ENCODE data around the gene FBLN7. TPM values are rescaled to one million over a fixed set of nuclear protein-coding genes. Genes with fewer than 3 reads are reported as not detected.
"Not testable (repeated sequence)": the region's sequence is repeated elsewhere in the genome, so short reads cannot be mapped to it uniquely, and the experiment has no call there.

Gene FBLN7
- total RNA-seq, 1 donor from 2014 or later: 1.0 TPM

GRCh38 chr2:112201696-112202430 is 63.7 kb downstream of the FBLN7 start:
- DNase-seq (ENCODE audit: low spot score): no peak
- Mint-ChIP-seq H3K4me1 (ENCODE audit: low read depth) (no peaks in the 10 kb centered on the region), H3K27ac (ENCODE audit: unreplicated experiment) (no peak overlapping the region), H3K27me3 (ENCODE audit: low read depth) (peaks cover 2% of the 10 kb centered on the region), H3K36me3 (ENCODE audit: low read depth) (peaks cover 8% of the 10 kb centered on the region), H3K9me3 (ENCODE audit: low read depth) (peaks cover 26% of the 10 kb centered on the region), H3K4me3 (ENCODE audit: unreplicated experiment) (no peak overlapping the region)
- TF ChIP-seq CTCF (IDR thresholded peaks at IDR 0.05): no peak

- H3K4me1 Mint-ChIP-seq (ENCODE audit: low read depth): no peaks in the 10 kb centered on the region
- no peaks in the 10 kb centered on the region for H3K27me3 Mint-ChIP-seq (ENCODE audit: low read depth)
- H3K36me3 Mint-ChIP-seq (ENCODE audit: low read depth): peaks cover 10% of the 10 kb centered on the region
- H3K27ac Mint-ChIP-seq (ENCODE audit: unreplicated experiment): no peak overlapping the region
- TF ChIP-seq CTCF (IDR thresholded peaks at IDR 0.05): no peak
- H3K9me3 Mint-ChIP-seq (ENCODE audit: low read depth): peaks cover 31% of the 10 kb centered on the region
- DNase-seq (ENCODE audit: low spot score): no peak
- no peak overlapping the region for H3K4me3 Mint-ChIP-seq (ENCODE audit: unreplicated experiment)
These were observed 66.2 kb downstream of the FBLN7 start for GRCh38 chr2:112204411-112204810.

GRCh38 chr2:112207905-112208304 is 69.7 kb downstream of the FBLN7 start:
- H3K4me1 Mint-ChIP-seq (ENCODE audit: low read depth); DNase-seq (ENCODE audit: low spot score): not testable (repeated sequence)
- H3K36me3 Mint-ChIP-seq (ENCODE audit: low read depth): peaks cover 19% of the 10 kb centered on the region

GRCh38 chr2:112216167-112216566 is 78.0 kb downstream of the FBLN7 start:
- Mint-ChIP-seq H3K4me3 (ENCODE audit: unreplicated experiment) (no peak overlapping the region), H3K9me3 (ENCODE audit: low read depth) (peaks cover 6% of the 10 kb centered on the region), H3K4me1 (ENCODE audit: low read depth) (no peaks in the 10 kb centered on the region), H3K27ac (ENCODE audit: unreplicated experiment) (no peak overlapping the region), H3K36me3 (ENCODE audit: low read depth) (peaks cover 18% of the 10 kb centered on the region), H3K27me3 (ENCODE audit: low read depth) (no peaks in the 10 kb centered on the region)
- no peak for DNase-seq (ENCODE audit: low spot score)
- no peak for TF ChIP-seq CTCF (IDR thresholded peaks at IDR 0.05)

More at GRCh38 chr2:112207905-112208304, 69.7 kb downstream of the FBLN7 start:
- not testable (repeated sequence) for H3K4me3 Mint-ChIP-seq (ENCODE audit: unreplicated experiment); H3K27ac Mint-ChIP-seq (ENCODE audit: unreplicated experiment); H3K27me3 Mint-ChIP-seq (ENCODE audit: low read depth)
- H3K9me3 Mint-ChIP-seq (ENCODE audit: low read depth): peaks cover 29% of the 10 kb centered on the region

GRCh38 chr2:112217854-112218253 is 79.7 kb downstream of the FBLN7 start:
- DNase-seq (ENCODE audit: low spot score): no peak
- Mint-ChIP-seq H3K27me3 (ENCODE audit: low read depth) (no peaks in the 10 kb centered on the region), H3K4me3 (ENCODE audit: unreplicated experiment) (no peak overlapping the region), H3K4me1 (ENCODE audit: low read depth) (no peaks in the 10 kb centered on the region), H3K9me3 (ENCODE audit: low read depth) (peaks cover 15% of the 10 kb centered on the region), H3K36me3 (ENCODE audit: low read depth) (peaks cover 21% of the 10 kb centered on the region), H3K27ac (ENCODE audit: unreplicated experiment) (no peak overlapping the region)
- TF ChIP-seq CTCF (IDR thresholded peaks at IDR 0.05): no peak

GRCh38 chr2:112220186-112220585 is 82.0 kb downstream of the FBLN7 start:
- H3K36me3 Mint-ChIP-seq (ENCODE audit: low read depth): peaks cover 20% of the 10 kb centered on the region
- no peaks in the 10 kb centered on the region for H3K27me3 Mint-ChIP-seq (ENCODE audit: low read depth)
- H3K27ac Mint-ChIP-seq (ENCODE audit: unreplicated experiment): no peak overlapping the region
- no peaks in the 10 kb centered on the region for H3K4me1 Mint-ChIP-seq (ENCODE audit: low read depth)
- peaks cover 15% of the 10 kb centered on the region for H3K9me3 Mint-ChIP-seq (ENCODE audit: low read depth)
- no peak overlapping the region for H3K4me3 Mint-ChIP-seq (ENCODE audit: unreplicated experiment)
- no peak for DNase-seq (ENCODE audit: low spot score)
- no peak for TF ChIP-seq CTCF (IDR thresholded peaks at IDR 0.05)
